HUDEP-2 (cell line): ENCODE data around the gene PREX1.
"Not testable (repeated sequence)": the region's sequence is repeated elsewhere in the genome, so short reads cannot be mapped to it uniquely, and the experiment has no call there.

Experiments used
- DNase-seq, 76 experiments: peaks; one replicate each; lab custom pipeline; 2025; ENCODE audit not compliant: unreplicated experiment in 76 of 76; lab: John Stamatoyannopoulos, UW

PREX1 gene

DNA sequence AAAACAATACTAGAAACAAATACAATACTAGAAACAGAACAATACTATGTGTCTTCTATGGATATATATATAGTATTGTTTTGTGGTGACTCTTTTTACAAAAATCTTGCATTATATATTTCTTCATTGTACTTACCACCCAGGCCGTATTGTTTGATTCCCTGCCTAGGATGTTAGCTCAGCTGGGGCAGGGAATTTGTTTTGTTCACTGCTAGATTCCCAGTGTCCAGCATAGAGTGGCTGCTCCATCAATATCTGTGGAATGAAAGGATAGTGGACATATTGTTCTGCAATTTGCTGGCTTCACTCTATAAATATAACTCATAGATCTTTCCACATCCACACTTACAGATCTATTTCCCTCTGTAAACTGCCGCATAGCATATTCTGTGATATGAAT, 21.5 kb upstream of the PREX1 start:
- no peak for DNase-seq

DNA sequence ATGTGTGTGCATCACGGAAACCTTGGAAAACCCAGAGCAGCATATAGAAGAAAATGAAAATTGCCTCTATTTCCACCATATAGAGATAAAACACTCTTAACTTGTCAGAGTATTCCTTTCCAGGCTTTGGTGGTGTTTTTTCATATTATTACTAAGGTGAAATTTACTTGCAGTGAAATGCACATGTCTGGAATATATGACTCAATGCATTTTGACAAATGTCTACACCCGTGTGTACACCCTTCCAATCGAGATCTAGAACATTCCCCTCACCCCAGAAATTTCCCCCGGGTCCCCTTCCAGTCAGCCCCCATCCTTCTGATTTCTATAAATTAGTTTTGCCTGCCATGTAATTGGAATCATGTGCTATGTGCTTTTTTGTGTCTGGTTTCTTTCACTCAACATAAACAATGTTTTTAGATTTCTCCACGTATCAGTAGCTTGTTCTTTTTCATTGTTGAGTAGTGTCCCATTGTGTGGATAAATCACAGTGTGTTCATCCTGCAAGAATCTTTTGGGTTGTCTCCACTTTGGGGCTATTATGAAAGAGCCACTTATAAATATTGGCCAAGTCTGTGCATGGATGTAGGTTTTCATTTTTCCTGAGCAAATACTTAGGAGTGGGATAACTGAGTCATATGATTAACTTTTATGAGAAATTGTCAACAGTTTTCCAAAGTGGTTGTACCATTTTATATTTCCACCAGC, 19.9 kb upstream of the PREX1 start:
- DNase-seq: no peak

DNA sequence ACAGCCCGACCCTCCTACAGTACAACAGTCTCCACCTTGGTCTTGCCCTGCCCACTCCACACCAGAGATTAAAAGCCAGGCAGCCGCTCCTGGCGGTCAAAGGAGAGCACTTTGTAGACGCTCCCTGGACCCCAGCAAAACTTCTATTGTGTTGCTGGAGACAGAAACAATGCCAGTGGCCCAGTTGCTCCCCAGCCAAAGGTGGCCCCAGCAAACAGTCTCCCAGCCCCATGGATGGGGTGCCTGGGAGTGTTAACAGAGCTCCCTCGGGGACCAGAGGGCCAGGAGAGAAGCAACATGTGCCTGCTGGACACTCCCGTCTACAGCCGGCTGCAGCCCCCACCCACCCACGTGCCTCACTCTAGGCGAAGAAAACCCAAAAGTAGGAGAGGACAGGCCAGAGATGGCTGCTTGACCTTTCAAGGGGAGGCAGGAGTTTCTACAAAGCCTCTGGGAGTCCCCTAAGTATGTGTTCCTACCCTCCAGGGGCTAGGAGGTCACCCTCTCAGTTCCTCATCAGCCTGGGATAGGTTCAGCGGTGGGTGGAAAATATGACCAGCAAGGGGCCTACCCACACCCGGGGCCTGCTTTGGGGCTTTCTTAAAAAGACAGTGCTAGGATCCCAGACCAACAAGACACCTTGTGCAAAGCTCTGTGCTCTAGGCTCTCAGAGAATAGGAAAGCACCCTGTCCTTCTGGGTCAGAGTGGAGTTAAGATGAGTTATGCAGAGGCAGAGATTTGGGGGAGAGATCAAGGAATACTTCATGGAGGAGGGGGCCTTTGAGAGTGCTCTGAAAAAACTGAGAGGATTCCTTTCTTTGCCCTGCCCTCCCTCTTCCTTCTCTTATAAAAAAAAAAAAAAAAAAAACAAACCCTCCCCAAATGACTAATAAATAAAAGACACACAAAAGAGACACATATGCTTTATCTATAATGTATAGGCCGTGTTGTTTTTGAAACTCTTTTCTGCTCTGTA, 19.0 kb upstream of the PREX1 start:
- DNase-seq: peak in 36 of 76 experiments; percentile 5 to 67 (median 27)

GRCh38 chr20:48845721-48846306, 18.0 kb upstream of the PREX1 start:
- no peak for DNase-seq

DNA sequence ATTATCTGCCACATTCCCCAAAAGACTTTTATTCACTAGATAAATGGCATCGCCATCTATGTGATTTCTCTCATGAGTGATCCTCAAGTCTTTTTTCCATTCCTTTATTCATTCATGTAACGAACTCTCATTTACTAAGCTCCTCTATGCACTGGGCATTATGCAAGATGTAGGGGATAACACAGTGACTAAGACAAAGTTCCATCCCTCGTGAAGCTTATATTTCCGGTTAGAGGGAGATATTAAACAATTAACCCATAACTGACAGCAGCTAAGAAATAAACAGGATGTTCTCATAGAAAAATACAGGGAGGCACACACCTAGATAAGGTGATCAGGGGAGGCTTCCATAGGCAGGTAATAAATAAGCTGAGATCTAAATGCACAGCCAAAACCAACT, 17.2 kb upstream of the PREX1 start:
- no peak for DNase-seq

- not testable (repeated sequence) for DNase-seq
Observed at GRCh38 chr20:48843896-48844295, 16.1 kb upstream of the PREX1 start.

GRCh38 chr20:48843057-48843806, 15.4 kb upstream of the PREX1 start:
- no peak for DNase-seq

DNA sequence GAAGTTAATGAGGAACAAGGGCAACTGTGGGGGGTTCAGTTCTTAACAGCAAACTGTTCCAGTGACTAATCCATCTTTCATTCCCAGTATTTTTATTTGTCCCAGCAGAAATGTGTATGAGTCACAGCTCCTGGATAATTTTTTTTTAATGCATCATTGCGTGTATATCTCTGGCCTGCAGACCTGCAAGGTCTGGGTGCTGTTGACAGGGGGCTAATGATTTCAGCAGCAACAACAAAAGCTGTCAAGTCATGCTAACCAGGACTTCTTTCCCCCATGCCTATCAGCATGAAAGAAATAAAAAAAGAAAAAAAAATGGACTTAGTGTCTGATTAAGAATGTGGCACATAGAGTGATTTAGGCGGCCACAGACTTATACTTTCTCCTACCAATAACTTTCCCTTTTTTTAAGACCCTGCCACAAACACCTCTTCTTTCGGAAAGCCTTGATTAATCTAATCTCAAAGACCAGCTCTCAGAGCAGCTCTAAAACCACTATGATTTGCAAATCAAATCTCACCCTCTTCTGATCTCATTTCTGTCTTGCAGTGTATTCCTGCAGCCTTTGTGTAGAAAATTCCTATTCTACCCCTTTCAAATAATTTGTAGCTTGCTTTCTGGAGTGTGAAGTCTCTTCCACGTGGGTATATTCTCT, 14.2 kb upstream of the PREX1 start:
- DNase-seq: no peak

- no peak for DNase-seq
Observed at GRCh38 chr20:48841196-48841874, 13.5 kb upstream of the PREX1 start.

GRCh38 chr20:48839154-48839917, 11.5 kb upstream of the PREX1 start:
- no peak for DNase-seq

DNA sequence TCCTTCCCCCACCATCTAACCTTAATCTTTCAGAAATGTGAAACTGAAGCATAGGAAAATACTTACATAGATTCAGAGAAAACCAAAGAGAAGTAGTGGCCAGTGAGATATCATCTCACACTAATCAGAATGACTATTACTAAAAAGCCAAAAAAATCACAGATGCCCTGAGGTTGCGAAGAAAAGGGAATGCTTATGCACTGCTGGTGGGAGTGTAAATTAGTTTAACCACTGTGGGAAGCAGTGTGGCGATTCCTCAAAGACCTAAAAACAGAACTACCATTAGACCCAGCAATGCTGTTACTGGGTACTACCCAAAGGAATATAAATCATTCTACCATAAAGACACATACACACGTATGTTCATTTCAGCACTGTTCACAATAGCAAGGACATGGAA, 9.2 kb upstream of the PREX1 start:
- DNase-seq: no peak

- DNase-seq: no peak
Observed at GRCh38 chr20:48835390-48835789, 7.6 kb upstream of the PREX1 start.

GRCh38 chr20:48834278-48834677, 6.5 kb upstream of the PREX1 start:
- no peak for DNase-seq

GRCh38 chr20:48832405-48832730, 4.6 kb upstream of the PREX1 start:
- DNase-seq: no peak

DNA sequence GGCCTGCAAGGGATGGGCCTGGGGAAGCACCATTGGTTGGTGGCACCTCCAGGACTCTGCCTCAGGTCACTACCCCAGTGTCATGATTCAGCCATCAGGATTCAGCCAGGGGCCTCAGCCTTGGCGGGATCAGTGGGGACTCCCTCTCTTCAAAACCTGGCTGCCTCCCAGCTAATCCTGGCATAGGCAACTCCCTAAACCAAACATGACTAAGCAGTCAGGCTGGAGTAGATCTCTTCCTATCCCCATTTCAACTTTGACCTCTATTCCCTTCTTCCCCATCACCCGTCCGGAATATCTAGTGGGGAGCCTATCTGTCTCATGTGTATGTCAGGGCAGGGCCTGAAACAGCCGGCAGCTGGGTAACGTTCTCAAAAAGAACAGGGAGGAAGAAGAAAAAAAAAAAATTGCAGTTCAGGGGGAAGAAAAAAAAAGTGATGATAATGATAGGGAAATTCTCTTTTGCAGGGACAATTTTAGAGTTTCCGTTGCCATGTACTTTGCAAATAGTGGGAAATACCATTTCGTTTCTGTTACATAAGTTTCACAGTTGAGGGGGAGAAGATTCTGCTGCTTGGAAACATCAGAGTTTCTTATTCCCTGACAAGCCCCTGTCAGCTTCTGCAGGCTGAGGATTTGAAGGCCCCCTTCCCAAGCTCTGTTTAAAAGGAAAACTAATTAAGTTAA, 4.1 kb upstream of the PREX1 start:
- DNase-seq: peak in 7 of 76 experiments; percentile 9 to 32 (median 15)

DNA sequence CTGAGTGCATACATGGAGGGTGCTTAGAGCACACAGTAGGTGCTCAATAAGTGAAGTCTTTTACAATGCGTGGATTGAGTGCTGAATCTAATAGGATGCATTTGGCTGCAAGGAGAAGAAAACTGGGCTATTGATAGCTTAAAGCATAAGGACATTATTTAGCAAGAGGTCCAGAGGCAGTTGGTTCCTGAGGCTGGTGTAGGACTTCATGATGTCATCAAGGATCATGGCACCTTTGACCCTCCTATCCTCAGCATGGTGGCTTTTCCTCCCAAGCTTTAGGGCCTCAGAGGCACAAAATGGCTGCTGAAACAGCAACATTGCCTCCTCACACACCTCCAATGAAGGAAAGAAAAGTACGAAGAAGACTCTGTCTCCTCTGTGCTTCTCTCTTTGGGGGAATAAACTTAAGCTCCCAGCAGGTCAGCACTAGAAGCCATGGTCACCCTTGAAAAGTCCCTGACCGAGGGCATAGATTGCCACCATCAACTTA, 3.1 kb upstream of the PREX1 start:
- DNase-seq: no peak

DNA sequence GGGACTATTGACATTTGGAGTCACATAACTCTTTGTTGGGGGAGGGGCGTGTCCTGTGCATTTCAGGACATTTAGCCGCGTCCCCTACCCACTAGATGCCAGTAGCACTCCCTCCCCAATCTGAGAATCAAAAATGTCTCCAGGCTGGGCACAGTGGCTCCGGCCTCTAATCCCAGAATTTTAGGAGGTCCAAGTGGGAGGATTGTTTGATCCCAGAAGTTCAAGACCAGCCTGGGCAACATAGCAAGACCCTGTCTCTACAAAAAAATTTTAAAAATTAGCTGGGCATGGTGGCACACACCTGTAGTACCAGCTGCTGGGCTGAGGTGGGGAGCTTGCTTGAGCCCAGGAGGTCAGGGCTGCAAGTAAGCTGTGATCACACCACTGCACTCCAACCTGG, 2.1 kb upstream of the PREX1 start:
- no peak for DNase-seq

- DNase-seq: no peak
Observed at GRCh38 chr20:48828734-48829460, 1.1 kb upstream of the PREX1 start.
